Dedifferentiated amniotic fluid mesenchymal stem cell (primary cell): ENCODE measurements around the gene NCAN.
"Not testable (repeated sequence)": the region's sequence is repeated elsewhere in the genome, so short reads cannot be mapped to it uniquely, and the experiment has no call there.

Experiments
- DNase-seq: peaks from one replicate; pipeline ENCODE4 v3.0.0-alpha.2; 2016; ENCODE audit errors: extremely low spot score

The NCAN gene

GRCh38 chr19:19193926-19194325, 17.8 kb upstream of the NCAN start:
- DNase-seq: no peak

GRCh38 chr19:19201697-19202630, 9.8 kb upstream of the NCAN start:
- no peak for DNase-seq

GRCh38 chr19:19202707-19203011, 9.1 kb upstream of the NCAN start:
- no peak for DNase-seq

GRCh38 chr19:19203012-19203856, 8.5 kb upstream of the NCAN start, which contains the start of gene NR2C2AP:
TSS of gene NR2C2AP (minus strand) at chr19:19203414. CDS start at chr19:19203060, 354 bp downstream.
- DNase-seq: peak; percentile 81

GRCh38 chr19:19204181-19204580, 7.6 kb upstream of the NCAN start:
- DNase-seq: no peak

GRCh38 chr19:19205416-19206410, 6.0 kb upstream of the NCAN start:
- no peak for DNase-seq

GRCh38 chr19:19206938-19207337, 4.8 kb upstream of the NCAN start:
- DNase-seq: no peak

GRCh38 chr19:19207637-19208572, 3.9 kb upstream of the NCAN start:
- no peak for DNase-seq

- no peak for DNase-seq
These were observed 2.4 kb upstream of the NCAN start for GRCh38 chr19:19209372-19209771.

GRCh38 chr19:19212916-19213315, 1.2 kb downstream of the NCAN start:
- DNase-seq: no peak

- DNase-seq: no peak
These were observed 1.8 kb downstream of the NCAN start for GRCh38 chr19:19213426-19214158.

- DNase-seq: no peak
These were observed 2.4 kb downstream of the NCAN start for GRCh38 chr19:19214159-19214490.

GRCh38 chr19:19214892-19215291, 3.1 kb downstream of the NCAN start:
- no peak for DNase-seq

- DNase-seq: no peak
These were observed 4.0 kb downstream of the NCAN start for GRCh38 chr19:19215792-19216191.

GRCh38 chr19:19217099-19217498, 5.3 kb downstream of the NCAN start:
- no peak for DNase-seq

GRCh38 chr19:19218911-19219310, 7.2 kb downstream of the NCAN start:
- DNase-seq: no peak

- not testable (repeated sequence) for DNase-seq
These were observed 9.2 kb downstream of the NCAN start for GRCh38 chr19:19221000-19221399.

- no peak for DNase-seq
These were observed 11.3 kb downstream of the NCAN start for GRCh38 chr19:19223060-19223459.

- DNase-seq: no peak
These were observed 11.9 kb downstream of the NCAN start for GRCh38 chr19:19223636-19224035.
